ENCODE data around the gene VIPR2. TPM values are rescaled to one million over a fixed set of nuclear protein-coding genes. Genes with fewer than 3 reads are reported as not detected.

Gene VIPR2
- polyA plus RNA-seq, 1 donor from 2014 or later, result 0.51 TPM

GRCh38 chr7:159057647-159058046 is 87.0 kb downstream of the VIPR2 start:
- H3K9me2 ChIP-seq (ENCODE audit: insufficient read depth, low read length), result no peaks in the 10 kb centered on the region
- no peak overlapping the region for H3K4me2 ChIP-seq (ENCODE audit: low read length)
- no peaks in the 10 kb centered on the region for H3K9me3 ChIP-seq (ENCODE audit: low read length)
- no peaks in the 10 kb centered on the region for H3K79me2 ChIP-seq (replicated peaks; ENCODE audit: insufficient read depth, low read length)
- no peaks in the 10 kb centered on the region for H4K20me1 ChIP-seq (ENCODE audit: insufficient read depth)
- no peaks in the 10 kb centered on the region for H3F3A ChIP-seq (ENCODE audit: insufficient read depth, low read length, poor library complexity, severe bottlenecking)
- H2AFZ ChIP-seq (ENCODE audit: low read depth, low read length), result no peak overlapping the region
- no peaks in the 10 kb centered on the region for H3K27me3 ChIP-seq (ENCODE audit: insufficient read depth, low read depth, low read length)
- H3K4me3 ChIP-seq (ENCODE audit: low read length), result no peak overlapping the region
- no peak overlapping the region for H3K9ac ChIP-seq (ENCODE audit: low read length)
- no peaks in the 10 kb centered on the region for H3K36me3 ChIP-seq (ENCODE audit: insufficient read depth, low read length)
- H3K27ac ChIP-seq (ENCODE audit: low read length), result no peak overlapping the region
- TF ChIP-seq RAD21 (conservative IDR thresholded peaks at IDR 0.05) (no peak), SMC3 (conservative IDR thresholded peaks at IDR 0.05; ENCODE audit: poor library complexity) (no peak), EZH2 (IDR thresholded peaks at IDR 0.05; ENCODE audit: borderline replicate concordance, insufficient read depth, low read length, poor library complexity, severe bottlenecking) (no peak), MXI1 (conservative IDR thresholded peaks at IDR 0.05; ENCODE audit: poor library complexity, severe bottlenecking) (no peak), POLR2AphosphoS5 (IDR thresholded peaks at IDR 0.05) (no peak), CTCF (IDR thresholded peaks at IDR 0.05; ENCODE audit: poor library complexity, severe bottlenecking) (no peak)

GRCh38 chr7:159056737-159057136 is 87.9 kb downstream of the VIPR2 start:
- no peak overlapping the region for H2AFZ ChIP-seq (ENCODE audit: low read depth, low read length)
- TF ChIP-seq SMC3 (conservative IDR thresholded peaks at IDR 0.05; ENCODE audit: poor library complexity), result no peak
- H3K27me3 ChIP-seq (ENCODE audit: insufficient read depth, low read depth, low read length), result no peaks in the 10 kb centered on the region
- no peak overlapping the region for H3K27ac ChIP-seq (ENCODE audit: low read length)
- H3K9me3 ChIP-seq (ENCODE audit: low read length), result no peaks in the 10 kb centered on the region
- no peak overlapping the region for H3K9ac ChIP-seq (ENCODE audit: low read length)
- H4K20me1 ChIP-seq (ENCODE audit: insufficient read depth), result no peaks in the 10 kb centered on the region
- H3K4me2 ChIP-seq (ENCODE audit: low read length), result no peak overlapping the region
- no peaks in the 10 kb centered on the region for H3K9me2 ChIP-seq (ENCODE audit: insufficient read depth, low read length)
- H3K36me3 ChIP-seq (ENCODE audit: insufficient read depth, low read length), result no peaks in the 10 kb centered on the region
- no peaks in the 10 kb centered on the region for H3K79me2 ChIP-seq (replicated peaks; ENCODE audit: insufficient read depth, low read length)
- no peaks in the 10 kb centered on the region for H3F3A ChIP-seq (ENCODE audit: insufficient read depth, low read length, poor library complexity, severe bottlenecking)
- no peak overlapping the region for H3K4me3 ChIP-seq (ENCODE audit: low read length)

GRCh38 chr7:159051916-159052315 is 92.8 kb downstream of the VIPR2 start:
- TF ChIP-seq RAD21 (conservative IDR thresholded peaks at IDR 0.05), result no peak
- H3K4me3 ChIP-seq (ENCODE audit: low read length), result no peak overlapping the region

GRCh38 chr7:159050704-159051103 is 94.0 kb downstream of the VIPR2 start:
- Histone ChIP-seq H3K9ac (ENCODE audit: low read length) (no peak overlapping the region), H3K4me3 (ENCODE audit: low read length) (no peak overlapping the region), H3K27ac (ENCODE audit: low read length) (no peak overlapping the region), H3K9me3 (ENCODE audit: low read length) (no peaks in the 10 kb centered on the region), H4K20me1 (ENCODE audit: insufficient read depth) (no peaks in the 10 kb centered on the region), H3K27me3 (ENCODE audit: insufficient read depth, low read depth, low read length) (no peaks in the 10 kb centered on the region), H3K36me3 (ENCODE audit: insufficient read depth, low read length) (no peaks in the 10 kb centered on the region), H3K4me2 (ENCODE audit: low read length) (no peak overlapping the region), H3F3A (ENCODE audit: insufficient read depth, low read length, poor library complexity, severe bottlenecking) (no peaks in the 10 kb centered on the region), H2AFZ (ENCODE audit: low read depth, low read length) (no peak overlapping the region), H3K9me2 (ENCODE audit: insufficient read depth, low read length) (no peaks in the 10 kb centered on the region), H3K79me2 (replicated peaks; ENCODE audit: insufficient read depth, low read length) (no peaks in the 10 kb centered on the region)
- TF ChIP-seq POLR2AphosphoS5 (IDR thresholded peaks at IDR 0.05) (no peak), RAD21 (conservative IDR thresholded peaks at IDR 0.05) (no peak), CTCF (IDR thresholded peaks at IDR 0.05; ENCODE audit: poor library complexity, severe bottlenecking) (no peak), EP300 (conservative IDR thresholded peaks at IDR 0.05; ENCODE audit: poor library complexity, severe bottlenecking) (no peak), MXI1 (conservative IDR thresholded peaks at IDR 0.05; ENCODE audit: poor library complexity, severe bottlenecking) (no peak), EZH2 (IDR thresholded peaks at IDR 0.05; ENCODE audit: borderline replicate concordance, insufficient read depth, low read length, poor library complexity, severe bottlenecking) (no peak), TAF1 (IDR thresholded peaks at IDR 0.05; ENCODE audit: low read depth) (no peak), SMC3 (conservative IDR thresholded peaks at IDR 0.05; ENCODE audit: poor library complexity) (no peak)

More at GRCh38 chr7:159051916-159052315, 92.8 kb downstream of the VIPR2 start:
- H4K20me1 ChIP-seq (ENCODE audit: insufficient read depth), result no peaks in the 10 kb centered on the region
- no peak overlapping the region for H2AFZ ChIP-seq (ENCODE audit: low read depth, low read length)
- no peaks in the 10 kb centered on the region for H3K9me3 ChIP-seq (ENCODE audit: low read length)
- no peaks in the 10 kb centered on the region for H3K79me2 ChIP-seq (replicated peaks; ENCODE audit: insufficient read depth, low read length)
- no peak overlapping the region for H3K4me2 ChIP-seq (ENCODE audit: low read length)
- H3K9me2 ChIP-seq (ENCODE audit: insufficient read depth, low read length), result no peaks in the 10 kb centered on the region
- H3K27me3 ChIP-seq (ENCODE audit: insufficient read depth, low read depth, low read length), result no peaks in the 10 kb centered on the region
- no peaks in the 10 kb centered on the region for H3K36me3 ChIP-seq (ENCODE audit: insufficient read depth, low read length)
- no peak overlapping the region for H3K27ac ChIP-seq (ENCODE audit: low read length)
- H3F3A ChIP-seq (ENCODE audit: insufficient read depth, low read length, poor library complexity, severe bottlenecking), result no peaks in the 10 kb centered on the region
- H3K9ac ChIP-seq (ENCODE audit: low read length), result no peak overlapping the region

Data from neural cell (in vitro differentiated cells).